Peyer's patch (tissue), 4 donors: Measurements from ENCODE around the gene PXDN.

Experiments
- POLR2A ChIP-seq, 2 donors: fragments of 450-650 bp; IDR thresholded peaks; one replicate each; pipeline ENCODE4 v1.5.1; 2017; ENCODE audit warnings: antibody characterized with exemption in 2 of 2, mild to moderate bottlenecking in 2 of 2, moderate library complexity in 2 of 2
- TF ChIP-seq, protein P1 (sequence below), 6 experiments: fragments of 450-650 bp in 4 of 6; fragments of 200-600 bp in 2 of 6; sonication (generic) in 1 of 6; IDR thresholded peaks; one replicate each; pipeline ENCODE4 v1.5.1; 2017 to 2019; ENCODE audit warnings: antibody characterized with exemption in 6 of 6, mild to moderate bottlenecking in 3 of 6, moderate library complexity in 1 of 6

DNA sequence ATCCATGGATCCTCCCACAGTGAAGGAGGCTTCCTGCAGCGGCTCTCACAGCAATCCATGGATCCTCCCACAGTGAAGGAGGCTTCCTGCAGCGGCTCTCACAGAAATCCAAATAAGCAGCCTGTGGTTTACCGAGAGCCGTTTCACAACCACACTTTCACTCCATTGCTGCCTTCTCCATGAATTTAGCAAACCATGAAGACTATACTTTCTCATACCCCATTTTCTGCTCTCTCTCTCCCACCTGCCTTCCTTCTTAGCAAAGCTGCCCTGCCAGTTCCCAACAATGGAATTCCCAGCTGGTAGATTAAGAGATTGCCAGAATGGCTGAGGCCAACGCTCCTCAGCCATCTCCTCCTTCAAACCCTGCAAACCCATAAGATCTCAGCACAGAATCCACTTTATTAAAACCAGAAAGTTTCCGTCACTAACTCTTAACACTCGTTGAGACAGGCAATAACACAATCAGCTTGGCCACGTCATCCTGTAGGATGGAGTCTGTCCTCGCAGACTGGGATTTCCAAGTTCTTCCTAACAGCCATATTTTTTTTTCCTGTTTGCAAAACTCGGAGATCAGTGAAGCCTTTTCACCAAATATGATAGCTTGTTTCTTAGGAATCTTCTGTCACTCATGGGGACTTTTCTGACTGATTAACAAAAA is 162.2 kb downstream of the PXDN start:
- no peak for TF ChIP-seq POLR2A (IDR thresholded peaks at IDR 0.05)
- TF ChIP-seq, protein P1, sequence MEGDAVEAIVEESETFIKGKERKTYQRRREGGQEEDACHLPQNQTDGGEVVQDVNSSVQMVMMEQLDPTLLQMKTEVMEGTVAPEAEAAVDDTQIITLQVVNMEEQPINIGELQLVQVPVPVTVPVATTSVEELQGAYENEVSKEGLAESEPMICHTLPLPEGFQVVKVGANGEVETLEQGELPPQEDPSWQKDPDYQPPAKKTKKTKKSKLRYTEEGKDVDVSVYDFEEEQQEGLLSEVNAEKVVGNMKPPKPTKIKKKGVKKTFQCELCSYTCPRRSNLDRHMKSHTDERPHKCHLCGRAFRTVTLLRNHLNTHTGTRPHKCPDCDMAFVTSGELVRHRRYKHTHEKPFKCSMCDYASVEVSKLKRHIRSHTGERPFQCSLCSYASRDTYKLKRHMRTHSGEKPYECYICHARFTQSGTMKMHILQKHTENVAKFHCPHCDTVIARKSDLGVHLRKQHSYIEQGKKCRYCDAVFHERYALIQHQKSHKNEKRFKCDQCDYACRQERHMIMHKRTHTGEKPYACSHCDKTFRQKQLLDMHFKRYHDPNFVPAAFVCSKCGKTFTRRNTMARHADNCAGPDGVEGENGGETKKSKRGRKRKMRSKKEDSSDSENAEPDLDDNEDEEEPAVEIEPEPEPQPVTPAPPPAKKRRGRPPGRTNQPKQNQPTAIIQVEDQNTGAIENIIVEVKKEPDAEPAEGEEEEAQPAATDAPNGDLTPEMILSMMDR (IDR thresholded peaks at IDR 0.05): no peak
